Esophagus mucosa (tissue), 1 donor: ENCODE data around the gene USP3. TPM values are rescaled to one million over a fixed set of nuclear protein-coding genes. Genes with fewer than 3 reads are reported as not detected.

Experiments used
- ATAC-seq: fragments of 200-7000 bp; cut with Tn5 transposase; one replicate; pipeline ENCODE4 v1.9.1; 2020
- total RNA-seq: library from RNA; stranded (reverse); gene quantifications from one replicate; pipeline ENCODE4 v1.2.4, GENCODE V29; 2023
- donor health status: DM: yes; HTN: yes; CAD: no.

USP3 gene
- total RNA-seq, 1 donor from 2014 or later: 37.0 TPM

- no peak for ATAC-seq
These were observed 5.2 kb upstream of the USP3 start for GRCh38 chr15:63499175-63499549.

GRCh38 chr15:63499611-63500010 is 4.8 kb upstream of the USP3 start:
- no peak for ATAC-seq

- ATAC-seq: no peak
These were observed 3.8 kb upstream of the USP3 start for GRCh38 chr15:63500265-63501250.

- no peak for ATAC-seq
These were observed 2.9 kb upstream of the USP3 start for GRCh38 chr15:63501256-63502089.

- ATAC-seq: no peak
These were observed 2.1 kb upstream of the USP3 start for GRCh38 chr15:63502137-63502766.

- peak; percentile 53 for ATAC-seq
These were observed 1.3 kb upstream of the USP3 start for GRCh38 chr15:63502843-63503738.

GRCh38 chr15:63503739-63504246 is 600 bp upstream of the USP3 start:
- peak; percentile 59 for ATAC-seq

GRCh38 chr15:63504979-63505841 is 817 bp downstream of the USP3 start:
- peak; percentile 0 for ATAC-seq

- ATAC-seq: no peak
These were observed 1.4 kb downstream of the USP3 start for GRCh38 chr15:63505842-63506222.

GRCh38 chr15:63506537-63507035 is 2.2 kb downstream of the USP3 start:
- no peak for ATAC-seq

GRCh38 chr15:63507878-63508818 is 3.8 kb downstream of the USP3 start:
- no peak for ATAC-seq

- ATAC-seq: no peak
These were observed 4.9 kb downstream of the USP3 start for GRCh38 chr15:63509056-63509954.

- ATAC-seq: peak; percentile 39
These were observed 5.9 kb downstream of the USP3 start for GRCh38 chr15:63509955-63510940.

GRCh38 chr15:63512148-63512547 is 7.8 kb downstream of the USP3 start:
- ATAC-seq: no peak

- no peak for ATAC-seq
These were observed 8.9 kb downstream of the USP3 start for GRCh38 chr15:63513271-63513670.

- ATAC-seq: no peak
These were observed 9.3 kb downstream of the USP3 start for GRCh38 chr15:63513728-63514127.

- ATAC-seq: peak; percentile 74
These were observed 10.1 kb downstream of the USP3 start for GRCh38 chr15:63514531-63514943.
